ENCODE data around the gene ESPN. TPM values are rescaled to one million over a fixed set of nuclear protein-coding genes. Genes with fewer than 3 reads are reported as not detected.

The ESPN gene
- total RNA-seq, 1 donor from 2014 or later = 0.66 TPM

GRCh38 chr1:6504887-6505286 lies 80.3 kb downstream of the ESPN start:
- Histone ChIP-seq H3K9me3 (ENCODE audit: insufficient read depth, low read depth, low read length) (no peaks in the 10 kb centered on the region), H3K36me3 (ENCODE audit: insufficient read depth, low read length) (no peaks in the 10 kb centered on the region), H3K4me1 (ENCODE audit: insufficient read depth, low read length) (no peaks in the 10 kb centered on the region), H3K4me2 (ENCODE audit: low read length) (no peak overlapping the region), H4K20me1 (ENCODE audit: insufficient read depth, low read length) (no peaks in the 10 kb centered on the region), H2AFZ (ENCODE audit: low read depth, low read length) (no peak overlapping the region), H3K79me2 (ENCODE audit: insufficient read depth, low read length) (no peaks in the 10 kb centered on the region), H3K27me3 (ENCODE audit: insufficient read depth, low read length) (peaks cover 2% of the 10 kb centered on the region), H3K27ac (ENCODE audit: low read depth, low read length) (no peak overlapping the region), H3K4me3 (ENCODE audit: insufficient read depth, low read depth, low read length) (no peak overlapping the region), H3K9ac (ENCODE audit: low read length) (no peak overlapping the region)
- Mint-ChIP-seq H3K4me3 (ENCODE audit: unreplicated experiment) (no peak overlapping the region), H3K4me1 (ENCODE audit: low read depth, unreplicated experiment) (no peaks in the 10 kb centered on the region), H3K9me3 (ENCODE audit: unreplicated experiment) (no peaks in the 10 kb centered on the region), H3K27ac (ENCODE audit: unreplicated experiment) (no peak overlapping the region), H3K27me3 (ENCODE audit: low read depth, unreplicated experiment) (peaks cover 23% of the 10 kb centered on the region), H3K36me3 (ENCODE audit: low read depth, unreplicated experiment) (no peaks in the 10 kb centered on the region)
- FAIRE-seq = no peak
- no peak for TF ChIP-seq EZH2 (IDR thresholded peaks at IDR 0.05; ENCODE audit: insufficient read depth, low read length)
- TF ChIP-seq, protein P1, sequence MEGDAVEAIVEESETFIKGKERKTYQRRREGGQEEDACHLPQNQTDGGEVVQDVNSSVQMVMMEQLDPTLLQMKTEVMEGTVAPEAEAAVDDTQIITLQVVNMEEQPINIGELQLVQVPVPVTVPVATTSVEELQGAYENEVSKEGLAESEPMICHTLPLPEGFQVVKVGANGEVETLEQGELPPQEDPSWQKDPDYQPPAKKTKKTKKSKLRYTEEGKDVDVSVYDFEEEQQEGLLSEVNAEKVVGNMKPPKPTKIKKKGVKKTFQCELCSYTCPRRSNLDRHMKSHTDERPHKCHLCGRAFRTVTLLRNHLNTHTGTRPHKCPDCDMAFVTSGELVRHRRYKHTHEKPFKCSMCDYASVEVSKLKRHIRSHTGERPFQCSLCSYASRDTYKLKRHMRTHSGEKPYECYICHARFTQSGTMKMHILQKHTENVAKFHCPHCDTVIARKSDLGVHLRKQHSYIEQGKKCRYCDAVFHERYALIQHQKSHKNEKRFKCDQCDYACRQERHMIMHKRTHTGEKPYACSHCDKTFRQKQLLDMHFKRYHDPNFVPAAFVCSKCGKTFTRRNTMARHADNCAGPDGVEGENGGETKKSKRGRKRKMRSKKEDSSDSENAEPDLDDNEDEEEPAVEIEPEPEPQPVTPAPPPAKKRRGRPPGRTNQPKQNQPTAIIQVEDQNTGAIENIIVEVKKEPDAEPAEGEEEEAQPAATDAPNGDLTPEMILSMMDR (IDR thresholded peaks at IDR 0.05; ENCODE audit: insufficient read depth, low read depth, low read length) = no peak
- no peak for DNase-seq (ENCODE audit: low read depth)

DNA sequence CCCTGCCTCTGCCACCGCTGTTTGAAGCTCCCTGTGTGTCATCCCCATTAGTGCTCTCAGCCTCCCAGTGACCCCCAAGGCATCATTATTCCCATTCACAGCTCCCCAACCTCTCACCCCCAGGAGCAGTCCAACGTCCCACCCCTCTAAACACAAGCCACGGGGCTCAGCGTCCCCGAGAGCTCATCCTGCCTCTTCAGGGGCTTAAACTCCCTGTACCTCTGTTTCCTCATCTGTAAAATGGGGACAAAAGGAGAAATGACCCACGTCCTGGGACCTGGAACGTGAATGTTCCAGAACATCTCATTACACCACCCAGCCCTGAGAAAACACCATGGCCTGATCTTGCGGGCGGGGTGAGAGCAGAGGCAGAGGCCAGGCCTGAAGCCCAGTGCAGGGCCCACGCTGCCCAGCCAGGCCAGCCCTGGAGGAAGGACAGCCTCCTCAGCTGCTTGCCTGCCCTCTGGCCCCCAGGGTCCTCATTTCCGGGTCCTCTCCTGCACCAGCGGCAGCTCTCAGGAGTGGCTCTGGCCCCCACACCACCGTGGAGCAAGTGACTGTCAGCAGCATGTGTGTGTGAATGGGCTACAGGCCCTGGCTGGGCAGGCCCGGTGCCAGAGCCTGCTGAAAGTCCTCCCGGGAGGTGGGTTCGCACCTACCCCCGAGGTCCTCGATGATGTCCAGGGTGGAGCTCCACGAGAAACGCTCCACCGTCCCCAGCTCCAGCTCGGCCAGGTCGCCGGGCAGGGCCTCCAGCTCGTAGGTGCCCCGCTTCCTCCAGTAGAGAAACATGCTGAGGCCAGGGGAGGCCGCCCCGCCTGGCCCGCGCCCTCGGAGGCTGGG lies 81.0 kb downstream of the ESPN start:
- DNase-seq (ENCODE audit: low read depth) (no peak), FAIRE-seq (no peak)
- no peak overlapping the region for H3K4me2 ChIP-seq (ENCODE audit: low read length)
- no peak overlapping the region for H2AFZ ChIP-seq (ENCODE audit: low read depth, low read length)
- H3K4me1 ChIP-seq (ENCODE audit: insufficient read depth, low read length) = no peaks in the 10 kb centered on the region
- no peaks in the 10 kb centered on the region for H4K20me1 ChIP-seq (ENCODE audit: insufficient read depth, low read length)
- H3K9ac ChIP-seq (ENCODE audit: low read length) = no peak overlapping the region
- no peaks in the 10 kb centered on the region for H3K4me1 Mint-ChIP-seq (ENCODE audit: low read depth, unreplicated experiment)
- H3K27me3 ChIP-seq (ENCODE audit: insufficient read depth, low read length) = peaks cover 2% of the 10 kb centered on the region
- H3K4me3 Mint-ChIP-seq (ENCODE audit: unreplicated experiment) = no peak overlapping the region
- H3K36me3 ChIP-seq (ENCODE audit: insufficient read depth, low read length) = no peaks in the 10 kb centered on the region
- H3K27ac Mint-ChIP-seq (ENCODE audit: unreplicated experiment) = no peak overlapping the region
- no peaks in the 10 kb centered on the region for H3K79me2 ChIP-seq (ENCODE audit: insufficient read depth, low read length)
- no peak overlapping the region for H3K4me3 ChIP-seq (ENCODE audit: insufficient read depth, low read depth, low read length)
- no peak overlapping the region for H3K27ac ChIP-seq (ENCODE audit: low read depth, low read length)
- H3K36me3 Mint-ChIP-seq (ENCODE audit: low read depth, unreplicated experiment) = no peaks in the 10 kb centered on the region
- no peaks in the 10 kb centered on the region for H3K9me3 Mint-ChIP-seq (ENCODE audit: unreplicated experiment)
- peaks cover 23% of the 10 kb centered on the region for H3K27me3 Mint-ChIP-seq (ENCODE audit: low read depth, unreplicated experiment)
- TF ChIP-seq, protein P1 (IDR thresholded peaks at IDR 0.05; ENCODE audit: insufficient read depth, low read depth, low read length) = no peak
- TF ChIP-seq EZH2 (IDR thresholded peaks at IDR 0.05; ENCODE audit: insufficient read depth, low read length) = no peak
- H3K9me3 ChIP-seq (ENCODE audit: insufficient read depth, low read depth, low read length) = no peaks in the 10 kb centered on the region
